ENCODE results near the gene OTOA. TPM values are rescaled to one million over a fixed set of nuclear protein-coding genes. Genes with fewer than 3 reads are reported as not detected.
"Not testable (repeated sequence)": the region's sequence is repeated elsewhere in the genome, so short reads cannot be mapped to it uniquely, and the experiment has no call there.

Gene OTOA
- total RNA-seq: 0.42 TPM
- polyA plus RNA-seq: 0.05 TPM

DNA sequence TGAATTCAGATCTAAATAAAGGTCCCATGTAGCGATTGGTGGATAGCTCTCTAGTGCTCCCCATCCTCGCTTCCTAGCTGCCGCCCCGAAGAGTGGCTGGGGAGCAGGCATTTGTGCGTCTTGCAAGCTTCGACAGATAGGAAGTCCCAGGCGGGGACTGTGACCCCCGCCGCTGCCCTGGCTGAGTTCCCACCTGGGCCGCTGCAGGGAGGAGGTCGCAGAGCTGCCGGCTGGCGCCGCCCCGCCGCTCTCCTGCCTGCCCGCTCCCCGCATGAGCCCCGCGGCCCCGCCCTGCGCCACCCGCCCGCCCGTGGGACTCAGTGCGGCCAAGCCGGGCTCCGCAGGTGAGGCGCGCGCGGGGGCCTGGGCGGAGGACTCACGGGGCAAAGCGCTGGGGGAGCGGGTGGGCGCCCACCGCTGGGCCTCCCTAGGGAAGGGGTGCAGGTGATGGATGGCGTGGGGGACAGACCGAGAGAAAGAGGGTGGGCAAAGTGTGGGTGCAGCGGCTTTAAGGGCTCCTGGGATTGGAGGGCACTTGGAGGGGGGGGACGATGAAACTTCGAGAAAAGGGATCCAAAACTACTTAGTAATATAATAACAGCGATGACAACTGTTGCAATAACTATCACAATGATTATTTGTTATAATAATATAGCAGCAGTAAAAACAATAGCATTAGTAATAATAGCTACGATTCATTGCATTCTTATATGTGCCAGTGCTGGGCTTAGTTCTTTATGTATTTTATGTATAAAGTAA, at the start of gene OTOA:
Gene OTOA, plus strand, starts transcription at position 80 of the 759 bp plus-strand sequence. CDS start 14,547 bp downstream, outside the sequence.
- Histone ChIP-seq H3K36me3 (ENCODE audit: insufficient read depth) (no peaks in the 10 kb centered on the region), H3K27ac (ENCODE audit: low read depth) (no peak within 1 kb of the TSS), H3K4me3 (ENCODE audit: low read depth, low read length) (peak within 1 kb of the TSS; percentile 44), H3K4me1 (ENCODE audit: insufficient read depth) (peaks cover 2% of the 10 kb centered on the region)
- 10% methylated on average over 45 of the region's 45 CpGs for WGBS
- no peak for DNase-seq (ENCODE audit: extremely low spot score)

GRCh38 chr16:21614896-21615295, 48.9 kb upstream of the OTOA start:
- no peak for DNase-seq (ENCODE audit: extremely low spot score)
- WGBS: 96% methylated on average over 3 of the region's 3 CpGs
- no peak overlapping the region for H3K4me3 ChIP-seq (ENCODE audit: low read depth, low read length)
- H3K27ac ChIP-seq (ENCODE audit: low read depth): no peak overlapping the region
- peaks cover 2% of the 10 kb centered on the region for H3K36me3 ChIP-seq (ENCODE audit: insufficient read depth)
- H3K4me1 ChIP-seq (ENCODE audit: insufficient read depth): no peaks in the 10 kb centered on the region

GRCh38 chr16:21617607-21618006, 46.2 kb upstream of the OTOA start:
- WGBS: 94% methylated on average over 3 of the region's 3 CpGs
- DNase-seq (ENCODE audit: extremely low spot score): no peak
- peaks cover 2% of the 10 kb centered on the region for H3K36me3 ChIP-seq (ENCODE audit: insufficient read depth)
- no peak overlapping the region for H3K4me3 ChIP-seq (ENCODE audit: low read depth, low read length)
- no peak overlapping the region for H3K27ac ChIP-seq (ENCODE audit: low read depth)
- no peaks in the 10 kb centered on the region for H3K4me1 ChIP-seq (ENCODE audit: insufficient read depth)

DNA sequence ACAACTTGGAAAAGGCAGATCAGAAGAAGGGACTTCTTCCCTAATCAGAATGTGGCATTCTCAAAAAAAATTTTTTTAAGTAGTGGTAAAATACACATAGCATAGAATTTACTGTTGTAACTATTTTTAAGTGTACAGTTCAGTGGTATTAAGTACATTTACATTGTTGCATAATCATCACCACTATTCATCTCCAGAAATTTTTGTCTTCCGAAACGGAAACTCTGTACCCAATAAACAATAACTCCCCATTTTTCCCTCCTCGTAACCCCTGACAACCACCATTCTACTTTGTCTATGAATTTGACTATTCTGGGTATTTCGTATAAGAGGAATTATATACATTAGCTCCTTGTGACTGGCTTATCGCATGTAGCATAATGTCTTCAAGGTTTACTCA, 45.5 kb upstream of the OTOA start:
- Histone ChIP-seq H3K4me1 (ENCODE audit: insufficient read depth) (no peaks in the 10 kb centered on the region), H3K27ac (ENCODE audit: low read depth) (no peak overlapping the region), H3K36me3 (ENCODE audit: insufficient read depth) (peaks cover 2% of the 10 kb centered on the region), H3K4me3 (ENCODE audit: low read depth, low read length) (no peak overlapping the region)
- WGBS: 92% methylated on average over 5 of the region's 5 CpGs
- DNase-seq (ENCODE audit: extremely low spot score): no peak

DNA sequence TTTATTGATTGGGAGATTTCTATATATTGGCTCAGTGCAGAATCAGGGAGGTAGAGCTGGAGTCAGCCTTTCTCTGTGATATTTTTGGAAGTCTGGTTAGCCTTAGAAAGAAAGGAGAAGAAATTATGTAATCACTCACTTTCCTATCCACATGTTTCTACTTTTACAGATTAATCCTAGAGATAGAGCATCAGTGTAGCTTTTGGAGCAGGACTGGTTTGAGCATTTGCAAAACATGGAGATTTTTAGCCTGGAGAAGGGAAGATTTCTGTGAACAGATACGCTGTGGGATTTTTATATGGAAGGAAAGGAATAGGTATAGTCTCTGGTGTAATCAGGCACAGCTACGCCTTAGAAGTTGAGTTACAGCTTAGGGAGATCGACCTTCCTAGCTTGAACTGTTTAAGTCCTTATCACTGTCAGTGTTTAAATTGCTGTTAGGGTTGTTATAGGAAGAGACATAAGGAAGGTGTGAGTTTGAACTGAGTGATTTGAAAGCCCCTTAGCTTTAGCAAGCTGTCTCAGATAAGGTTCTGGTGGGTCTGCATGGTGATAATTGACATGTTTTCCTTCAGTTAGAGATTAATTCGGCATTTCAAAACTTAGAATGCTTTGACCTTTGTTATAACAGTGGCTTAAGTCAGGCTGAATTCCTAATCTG, 43.9 kb upstream of the OTOA start:
- no peak overlapping the region for H3K27ac ChIP-seq (ENCODE audit: low read depth)
- DNase-seq (ENCODE audit: extremely low spot score): no peak
- no peaks in the 10 kb centered on the region for H3K4me1 ChIP-seq (ENCODE audit: insufficient read depth)
- WGBS: 79% methylated on average over 4 of the region's 4 CpGs
- peaks cover 4% of the 10 kb centered on the region for H3K36me3 ChIP-seq (ENCODE audit: insufficient read depth)
- H3K4me3 ChIP-seq (ENCODE audit: low read depth, low read length): no peak overlapping the region

DNA sequence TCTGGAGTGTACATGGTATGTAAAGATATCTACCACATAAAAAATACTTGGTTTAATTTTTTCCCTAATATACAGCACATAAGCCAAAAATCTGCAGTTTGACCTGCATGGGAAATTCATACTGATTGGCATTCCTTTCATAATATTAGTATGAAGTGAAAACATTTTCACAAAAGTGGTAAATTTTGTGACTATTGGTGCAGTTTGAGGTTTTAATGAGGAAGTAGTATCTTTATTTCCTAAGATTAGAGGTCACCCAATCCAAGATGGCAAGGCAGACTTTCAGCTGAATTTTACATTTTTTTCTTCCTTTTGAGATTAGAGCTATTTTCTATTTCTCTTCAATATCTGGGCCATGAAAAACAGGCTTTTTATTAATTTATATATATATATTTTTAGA, 43.2 kb upstream of the OTOA start:
- Histone ChIP-seq H3K36me3 (ENCODE audit: insufficient read depth) (peaks cover 5% of the 10 kb centered on the region), H3K27ac (ENCODE audit: low read depth) (no peak overlapping the region), H3K4me3 (ENCODE audit: low read depth, low read length) (no peak overlapping the region), H3K4me1 (ENCODE audit: insufficient read depth) (no peaks in the 10 kb centered on the region)
- DNase-seq (ENCODE audit: extremely low spot score): no peak

DNA sequence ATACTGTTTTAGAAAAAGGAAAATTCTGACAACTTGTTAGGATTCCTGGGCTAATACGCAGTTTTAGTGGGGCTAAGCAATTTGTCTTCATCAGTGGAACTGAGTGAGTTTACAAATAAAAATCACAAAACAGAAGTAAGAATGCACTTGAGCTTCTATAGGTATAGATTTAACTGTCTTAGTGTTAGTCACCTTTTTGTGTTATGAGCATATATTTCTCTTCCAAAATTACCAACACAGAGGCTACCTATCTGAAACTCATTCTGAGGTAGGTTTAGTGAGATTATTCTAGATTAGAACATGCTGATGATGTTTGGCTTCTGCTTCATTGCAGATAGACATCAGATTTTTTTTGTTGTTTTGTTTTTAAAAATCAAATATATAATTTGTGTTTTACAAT, 41.2 kb upstream of the OTOA start:
- no peak for DNase-seq (ENCODE audit: extremely low spot score)
- Histone ChIP-seq H3K27ac (ENCODE audit: low read depth) (no peak overlapping the region), H3K4me3 (ENCODE audit: low read depth, low read length) (no peak overlapping the region), H3K4me1 (ENCODE audit: insufficient read depth) (no peaks in the 10 kb centered on the region), H3K36me3 (ENCODE audit: insufficient read depth) (peaks cover 5% of the 10 kb centered on the region)
- 99% methylated on average over 1 of the region's 1 CpG for WGBS

DNA sequence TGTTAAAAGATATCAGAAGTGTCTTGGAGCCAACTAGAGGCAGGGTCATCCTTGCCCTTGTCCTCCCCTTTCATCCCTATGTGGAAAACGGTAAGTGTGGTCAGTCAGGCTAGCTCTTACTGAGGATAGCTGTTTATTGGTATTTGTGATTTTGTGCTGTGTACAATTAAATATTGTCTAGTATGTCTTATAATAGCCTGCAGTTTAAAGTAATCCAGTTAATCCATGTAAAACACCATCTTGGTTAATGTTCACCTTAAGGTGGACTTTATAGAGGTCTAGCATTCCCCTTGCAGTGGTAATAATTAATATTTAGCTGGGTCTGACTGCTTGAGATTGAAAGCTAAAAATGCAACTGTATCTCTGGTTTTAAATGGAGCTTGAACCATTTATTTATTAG, 38.7 kb upstream of the OTOA start:
- 69% methylated on average over 1 of the region's 1 CpG for WGBS
- peaks cover 6% of the 10 kb centered on the region for H3K36me3 ChIP-seq (ENCODE audit: insufficient read depth)
- H3K27ac ChIP-seq (ENCODE audit: low read depth): no peak overlapping the region

GRCh38 chr16:21626659-21627277, 37.0 kb upstream of the OTOA start:
- peaks cover 8% of the 10 kb centered on the region for H3K36me3 ChIP-seq (ENCODE audit: insufficient read depth)
- WGBS: 24% methylated on average over 6 of the region's 6 CpGs
- no peak overlapping the region for H3K4me3 ChIP-seq (ENCODE audit: low read depth, low read length)
- no peak overlapping the region for H3K27ac ChIP-seq (ENCODE audit: low read depth)
- H3K4me1 ChIP-seq (ENCODE audit: insufficient read depth): peaks cover 2% of the 10 kb centered on the region
- peak; percentile 21 for DNase-seq (ENCODE audit: extremely low spot score)

More for the DNA sequence above, 38.7 kb upstream of the OTOA start:
- Histone ChIP-seq H3K4me3 (ENCODE audit: low read depth, low read length) (no peak overlapping the region), H3K4me1 (ENCODE audit: insufficient read depth) (peaks cover under 1% of the 10 kb centered on the region)
- no peak for DNase-seq (ENCODE audit: extremely low spot score)

DNA sequence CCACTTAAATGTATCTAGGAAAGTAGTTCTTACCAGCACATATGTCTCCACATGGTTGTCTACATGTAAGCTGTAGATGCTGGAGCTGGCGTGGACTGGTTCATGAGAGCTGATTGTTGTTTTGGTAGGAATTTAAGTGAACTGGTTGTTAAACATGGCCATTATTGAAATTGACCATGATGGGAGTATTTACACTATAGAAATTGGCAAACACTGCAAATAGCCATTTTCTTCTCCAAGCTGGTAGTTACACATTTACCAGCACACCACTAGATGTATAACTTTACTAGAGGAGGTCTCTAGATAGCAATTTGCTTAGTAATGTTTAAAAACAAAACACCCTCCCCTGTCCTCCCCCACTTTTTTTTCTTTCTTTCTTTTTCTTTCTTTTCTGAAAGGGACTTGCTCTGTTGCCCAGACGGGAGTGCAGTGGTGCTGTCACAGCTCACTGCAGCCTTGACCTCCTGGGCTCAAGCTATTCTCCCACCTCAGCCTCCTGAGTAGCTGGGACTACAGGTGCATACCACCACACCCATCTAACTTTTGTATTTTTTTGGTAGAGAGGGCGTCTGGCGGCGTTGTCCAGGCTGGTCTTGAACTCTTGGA, 35.5 kb upstream of the OTOA start:
- 98% methylated on average over 5 of the region's 5 CpGs for WGBS
- Histone ChIP-seq H3K36me3 (ENCODE audit: insufficient read depth) (peaks cover 8% of the 10 kb centered on the region), H3K27ac (ENCODE audit: low read depth) (no peak overlapping the region), H3K4me3 (ENCODE audit: low read depth, low read length) (no peak overlapping the region), H3K4me1 (ENCODE audit: insufficient read depth) (peaks cover 2% of the 10 kb centered on the region)
- DNase-seq (ENCODE audit: extremely low spot score): no peak

GRCh38 chr16:21628772-21629171, 35.0 kb upstream of the OTOA start:
- Histone ChIP-seq H3K4me3 (ENCODE audit: low read depth, low read length) (no peak overlapping the region), H3K36me3 (ENCODE audit: insufficient read depth) (peaks cover 8% of the 10 kb centered on the region), H3K4me1 (ENCODE audit: insufficient read depth) (peaks cover 2% of the 10 kb centered on the region), H3K27ac (ENCODE audit: low read depth) (no peak overlapping the region)
- no peak for DNase-seq (ENCODE audit: extremely low spot score)
- WGBS: 95% methylated on average over 5 of the region's 5 CpGs

DNA sequence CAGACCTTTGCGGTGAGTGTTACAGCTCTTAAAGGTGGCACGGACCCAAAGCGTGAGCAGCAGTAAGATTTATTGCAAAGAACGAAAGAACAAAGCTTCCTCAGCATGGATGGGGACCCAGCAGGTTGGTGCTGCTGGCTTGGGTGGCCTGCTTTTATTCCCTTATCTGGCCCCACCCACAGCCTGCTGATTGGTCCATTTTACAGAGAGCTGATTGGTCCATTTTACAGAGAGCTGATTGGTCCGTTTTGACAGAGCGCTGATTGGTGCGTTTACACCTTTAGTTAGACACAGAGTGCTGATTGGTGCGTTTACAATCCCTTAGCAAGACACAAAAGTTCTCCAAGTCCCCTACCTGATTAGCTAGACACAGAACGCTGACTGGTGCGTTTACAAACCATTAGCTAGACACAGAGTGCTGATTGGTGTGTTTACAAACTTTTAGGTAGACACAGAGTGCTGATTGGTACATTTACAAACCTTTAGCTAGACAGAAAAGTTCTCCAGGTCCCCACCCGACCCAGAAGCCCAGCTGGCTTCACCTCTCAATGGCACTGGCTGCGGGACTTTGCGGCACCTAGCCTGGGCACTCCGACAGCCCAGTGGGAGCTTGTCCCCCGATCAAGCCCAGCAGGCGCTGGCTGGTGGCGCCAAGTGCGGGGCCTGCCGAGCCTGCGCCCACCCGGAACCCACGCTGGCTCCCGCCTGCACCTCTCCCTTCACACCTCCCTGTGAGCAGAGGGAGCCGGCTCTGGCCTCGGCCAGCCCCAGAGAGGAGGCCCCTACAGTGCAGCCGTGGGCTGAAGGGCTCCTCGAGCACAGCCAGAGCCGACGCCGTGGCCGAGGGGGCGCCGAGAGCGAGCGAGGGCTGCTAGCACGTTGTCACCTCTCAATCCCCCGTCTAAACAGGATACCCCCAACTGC, 33.9 kb upstream of the OTOA start:
- H3K27ac ChIP-seq (ENCODE audit: low read depth); H3K4me3 ChIP-seq (ENCODE audit: low read depth, low read length); H3K4me1 ChIP-seq (ENCODE audit: insufficient read depth); H3K36me3 ChIP-seq (ENCODE audit: insufficient read depth); DNase-seq (ENCODE audit: extremely low spot score): not testable (repeated sequence)
- WGBS: 98% methylated on average over 37 of the region's 37 CpGs

DNA sequence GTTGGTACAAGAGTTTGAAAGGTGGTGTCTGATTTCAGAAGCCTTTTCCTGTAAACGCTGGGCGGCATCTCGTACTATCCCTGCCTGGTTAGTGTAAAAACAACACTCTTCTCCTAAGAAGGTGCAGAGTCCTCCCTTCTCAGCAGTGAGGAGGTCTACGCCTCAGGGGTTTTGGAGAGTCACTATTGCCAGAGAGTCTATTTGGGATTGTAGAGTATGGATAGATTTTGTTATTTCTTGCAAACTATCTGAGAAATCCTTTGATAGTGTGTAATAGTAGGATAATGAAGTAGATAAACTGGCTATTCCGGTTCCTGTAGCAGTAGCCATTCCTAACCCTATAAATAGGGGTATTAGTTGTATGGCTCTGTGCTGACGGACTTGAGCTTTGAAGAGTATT, 32.9 kb upstream of the OTOA start:
- H3K4me1 ChIP-seq (ENCODE audit: insufficient read depth); H3K27ac ChIP-seq (ENCODE audit: low read depth); DNase-seq (ENCODE audit: extremely low spot score); H3K36me3 ChIP-seq (ENCODE audit: insufficient read depth); H3K4me3 ChIP-seq (ENCODE audit: low read depth, low read length): not testable (repeated sequence)
- 79% methylated on average over 6 of the region's 6 CpGs for WGBS

Data from urinary bladder (tissue), 4 donors.